ENCODE data around the gene UBAC2. TPM values are rescaled to one million over a fixed set of nuclear protein-coding genes. Genes with fewer than 3 reads are reported as not detected.

UBAC2 gene
- total and polyA plus RNA-seq, 2 of the 4 experiments (the other 2 are of a cell fraction) = 20.8 to 36.3 TPM

- peak overlapping the region; percentile 3; the same call in 1 of the 2 replicates for H3K56ac ChIP-seq (ENCODE audit: extremely low read depth, insufficient read depth, low read length)
- ChIA-PET POLR2A (ENCODE audit: unreplicated experiment) (no interaction called here), CTCF (interaction anchor here (0.7 kb wide), 1 partner anchor 85 kb away, joined by 3 read pairs; no protein-coding TSS in a partner anchor)
- peaks cover 8% of the 10 kb centered on the region for H3K36me3 ChIP-seq (ENCODE audit: control insufficient read depth, insufficient read depth, low read length)
- H3K27ac ChIP-seq (ENCODE audit: insufficient read depth, low read length) = no peak overlapping the region
- ATAC-seq (ENCODE audit: low read depth) (no peak), DNase-seq (no peak)
- H3K18ac ChIP-seq (ENCODE audit: low read depth, low read length) = no peak overlapping the region
- no peak overlapping the region for H2AK5ac ChIP-seq (ENCODE audit: low read depth, low read length)
- no peak overlapping the region for H3K14ac ChIP-seq (replicated peaks; ENCODE audit: low read depth, low read length)
- no peak overlapping the region for H2BK5ac ChIP-seq (ENCODE audit: low read depth, low read length, poor library complexity, severe bottlenecking)
- H3K23ac ChIP-seq (ENCODE audit: low read depth, low read length) = no peak overlapping the region
- H3K4me2 ChIP-seq (ENCODE audit: low read depth, low read length) = no peak overlapping the region
- H3K4me1 ChIP-seq (ENCODE audit: control insufficient read depth, insufficient read depth, low read length) = peaks cover 11% of the 10 kb centered on the region
- no peak overlapping the region for H2AFZ ChIP-seq (replicated peaks; ENCODE audit: low read length, poor library complexity)
- H2BK20ac ChIP-seq (ENCODE audit: low read depth, low read length) = no peak overlapping the region
- no peak for TF ChIP-seq CHD1 (IDR thresholded peaks at IDR 0.05; ENCODE audit: low read depth, low read length)
- no peak for TF ChIP-seq POLR2A (IDR thresholded peaks at IDR 0.05; ENCODE audit: low read depth, low read length)
- TF ChIP-seq MAZ (IDR thresholded peaks at IDR 0.05; ENCODE audit: borderline replicate concordance, low read depth, low read length) = no peak
- no peak for TF ChIP-seq ELK1 (IDR thresholded peaks at IDR 0.05; ENCODE audit: borderline replicate concordance, low read depth, low read length)
- no peak for TF ChIP-seq RFX5 (IDR thresholded peaks at IDR 0.05; ENCODE audit: low read depth, low read length)
- no peak for TF ChIP-seq RCOR1 (IDR thresholded peaks at IDR 0.05; ENCODE audit: insufficient replicate concordance, low read length)
- no peak for TF ChIP-seq NFE2L2 (IDR thresholded peaks at IDR 0.05; ENCODE audit: low read depth, low read length)
- TF ChIP-seq SMC3 (IDR thresholded peaks at IDR 0.05; ENCODE audit: low read depth, low read length) = no peak
- no peak for TF ChIP-seq MAFK (IDR thresholded peaks at IDR 0.05; ENCODE audit: low read depth, low read length)
- no peak for TF ChIP-seq USF2 (IDR thresholded peaks at IDR 0.05; ENCODE audit: low read depth, low read length)
- no peak for TF ChIP-seq CTCF (conservative IDR thresholded peaks at IDR 0.05; ENCODE audit: low read depth, low read length)
- no peak for TF ChIP-seq FOS (IDR thresholded peaks at IDR 0.05; ENCODE audit: low read depth, low read length)
- no peak for TF ChIP-seq RAD21 (IDR thresholded peaks at IDR 0.05; ENCODE audit: low read length)
- TF ChIP-seq MXI1 (IDR thresholded peaks at IDR 0.05; ENCODE audit: borderline replicate concordance, low read depth, low read length) = no peak
- no peak for TF ChIP-seq BHLHE40 (IDR thresholded peaks at IDR 0.05; ENCODE audit: low read depth, low read length)
- peaks cover 31% of the 10 kb centered on the region for H4K20me1 ChIP-seq (ENCODE audit: insufficient read depth, low read length)
- H3K27me3 ChIP-seq (ENCODE audit: control insufficient read depth, insufficient read depth, low read length) = no peaks in the 10 kb centered on the region
- H3K9me3 ChIP-seq (ENCODE audit: control insufficient read depth, insufficient read depth, low read length) = no peaks in the 10 kb centered on the region
- no peak overlapping the region for H4K8ac ChIP-seq (ENCODE audit: low read depth in 2 of 2, low read length in 2 of 2)
- no peak overlapping the region for H3K9ac ChIP-seq (ENCODE audit: low read depth, low read length)
- peaks cover 0 to 13% of the 10 kb centered on the region in 2 experiments; a peak in 2 of 4 replicates for H3K79me1 ChIP-seq (ENCODE audit: low read depth in 1 of 2, low read length in 2 of 2)
- no peak overlapping the region for H3K4me3 ChIP-seq (ENCODE audit: insufficient read depth, low read depth, low read length)
- peaks cover 21% of the 10 kb centered on the region for H3K9me1 ChIP-seq (ENCODE audit: insufficient read depth, low read length)
- dilution Hi-C loops (cut with HindIII; ENCODE audit: low sequenced_read_pairs, unreplicated experiment) = no loop called here
- no peak overlapping the region for H2BK120ac ChIP-seq (ENCODE audit: low read depth, low read length)
- in situ Hi-C loops (cut with MboI; ENCODE audit: low sequenced_read_pairs) = no loop called here
- no peak overlapping the region for H2BK15ac ChIP-seq (ENCODE audit: low read depth, low read length)
- no peak overlapping the region for H4K5ac ChIP-seq (ENCODE audit: low read depth, low read length)
- H2AK9ac ChIP-seq (replicated peaks; ENCODE audit: low read depth, low read length, poor library complexity) = no peak overlapping the region
- intact Hi-C loops (cut with micrococcal nuclease) = no loop called here
- H4K91ac ChIP-seq (ENCODE audit: insufficient read depth, low read depth, low read length) = no peak overlapping the region
- WGBS, 2 experiments (ENCODE audit: extremely low coverage in 2 of 2, insufficient read length in 1 of 2) = 95% methylated on average over 6 of the region's 17 CpGs; no CpG with 5 or more reads in 1 of the 2 experiments
- no TSS peak for BruUV-seq (replicated peaks)
- no peak overlapping the region for H3K4ac ChIP-seq (ENCODE audit: low read depth, low read length)
Observed at GRCh38 chr13:99352351-99353245, 151.9 kb downstream of the UBAC2 start.

All from IMR-90 (cell line).